K562 (cell line): ENCODE measurements around the gene CSTPP1. TPM values are rescaled to one million over a fixed set of nuclear protein-coding genes. Genes with fewer than 3 reads are reported as not detected.
A peak's percentile ranks its signal among the peaks of the same experiment; 100 is the strongest.

Experiments
- BCOR ChIP-seq: fragments of 450-650 bp; IDR thresholded peaks from 2 replicates; pipeline ENCODE4 v1.6.1; 2016
- CTBP1 ChIP-seq: fragments of 450-650 bp; IDR thresholded peaks from 2 replicates; pipeline ENCODE4 v1.6.1; 2016; ENCODE audit warnings: borderline replicate concordance
- HNRNPL ChIP-seq: fragments of 200-400 bp; formaldehyde crosslinking; IDR thresholded peaks from 2 replicates; pipeline ENCODE4 v1.6.1; 2017; ENCODE audit warnings: low read depth, mild to moderate bottlenecking, low read length
- IRF9 ChIP-seq: fragments of 450-650 bp; IDR thresholded peaks from 2 replicates; pipeline ENCODE4 v1.6.1; 2016; ENCODE audit warnings: missing biosample characterization, missing genetic modification characterization
- KHSRP ChIP-seq: fragments of 450-650 bp; IDR thresholded peaks from 2 replicates; pipeline ENCODE4 v1.6.1; 2017
- KLF13 ChIP-seq: fragments of 450-650 bp; IDR thresholded peaks from 2 replicates; pipeline ENCODE4 v1.6.1; 2016; ENCODE audit warnings: missing genetic modification characterization, low read depth, mild to moderate bottlenecking, missing compliant biosample characterization, moderate library complexity, borderline replicate concordance
- KLF6 ChIP-seq: fragments of 250-450 bp; sonication (Bioruptor Pico); IDR thresholded peaks from 2 replicates; pipeline ENCODE4 v1.4.0; 2020; ENCODE audit warnings: mild to moderate bottlenecking, moderate library complexity, borderline replicate concordance
- MXD1 ChIP-seq: fragments of 250-450 bp; sonication (Bioruptor Pico); IDR thresholded peaks from 2 replicates; pipeline ENCODE4 v1.8.0; 2021; ENCODE audit warnings: borderline replicate concordance, mild to moderate bottlenecking, moderate library complexity; ENCODE audit not compliant: poor library complexity, severe bottlenecking
- NBN ChIP-seq: fragments of 450-650 bp; IDR thresholded peaks from 2 replicates; pipeline ENCODE4 v1.6.1; 2016; ENCODE audit warnings: low read depth, mild to moderate bottlenecking
- NR2C1 ChIP-seq, 2 experiments: fragments of 450-650 bp; IDR thresholded peaks; 2 replicates each; pipeline ENCODE4 v1.6.1; 2017; ENCODE audit warnings: mild to moderate bottlenecking in 2 of 2, antibody characterized with exemption in 1 of 2, inconsistent platforms in 1 of 2, missing compliant biosample characterization in 1 of 2, missing genetic modification characterization in 1 of 2
- PURB ChIP-seq: sonication (generic); formaldehyde crosslinking; IDR thresholded peaks from 2 replicates; pipeline ENCODE4 v1.9.0; 2021; ENCODE audit warnings: low read depth, mild to moderate bottlenecking, missing genetic modification reagents
- SIX5 ChIP-seq, 2 experiments: IDR thresholded peaks; 2 replicates each; pipeline ENCODE4 v1.6.1; 2011; ENCODE audit warnings: low read length in 2 of 2, borderline replicate concordance in 1 of 2, low read depth in 1 of 2, mild to moderate bottlenecking in 1 of 2, moderate library complexity in 1 of 2; ENCODE audit not compliant: insufficient read depth in 1 of 2
- SMARCA4 ChIP-seq: fragments of 450-650 bp; IDR thresholded peaks from 2 replicates; pipeline ENCODE4 v1.6.1; 2016
- SP1 ChIP-seq: sonication (generic); formaldehyde crosslinking; IDR thresholded peaks from 2 replicates; pipeline ENCODE4 v1.8.1; 2022; ENCODE audit warnings: mild to moderate bottlenecking, missing genetic modification reagents
- TCF7 ChIP-seq: sonication (generic); IDR thresholded peaks from 2 replicates; pipeline ENCODE4 v1.6.1; 2016; ENCODE audit warnings: antibody characterized with exemption, borderline replicate concordance
- THRAP3 ChIP-seq: fragments of 450-650 bp; IDR thresholded peaks from 2 replicates; pipeline ENCODE4 v1.6.1; 2016; ENCODE audit warnings: mild to moderate bottlenecking, inconsistent platforms, borderline replicate concordance
- VEZF1 ChIP-seq: fragments of 200-800 bp; sonication (Bioruptor generic); IDR thresholded peaks from 2 replicates; pipeline ENCODE4 v1.6.1; 2017; ENCODE audit warnings: missing genetic modification characterization, missing compliant biosample characterization
- ZHX1 ChIP-seq: fragments of 150-350 bp; conservative IDR thresholded peaks from 2 replicates; pipeline ENCODE4 v1.6.1; 2014; ENCODE audit warnings: low read length
- ZNF668 ChIP-seq: fragments of 250-450 bp; sonication (Bioruptor Pico); IDR thresholded peaks from 2 replicates; pipeline ENCODE4 v1.8.0; 2022; ENCODE audit warnings: mild to moderate bottlenecking, inconsistent platforms
- ZNF766 ChIP-seq: fragments of 200-800 bp; sonication (Bioruptor generic); conservative IDR thresholded peaks from 2 replicates; pipeline ENCODE4 v1.6.1; 2016; ENCODE audit warnings: missing genetic modification characterization, missing compliant biosample characterization
- polyA plus RNA-seq, 8 experiments: library from polyadenylated mRNA; depleted of rRNA in 4 of 8; stranded (reverse) in 5 of 8; unstranded in 3 of 8; fragments of >200 nt; fragmentation: Nextera tagmentation in 2 of 8; fragmentation: Illumina TruSeq in 1 of 8; extraction: Ambion mirVana in 2 of 8; extraction: Trizol in 1 of 8; gene quantifications; 2 replicates each; pipeline versions ENCODE4 v1.2.1 to v1.2.3, GENCODE V29; 2011 to 2014; ENCODE audit warnings: inconsistent platforms in 1 of 8, missing spikeins in 1 of 8
- total RNA-seq, 7 experiments: library from RNA; depleted of rRNA in 6 of 7; stranded (reverse); fragments of >200 nt in 6 of 7; fragmentation: Illumina TruSeq in 2 of 7; extraction: Trizol in 2 of 7; gene quantifications; 2 replicates each; pipeline versions ENCODE4 v1.2.1 to v1.2.3, GENCODE V29; 2011 to 2021; ENCODE audit warnings: low replicate concordance in 1 of 7

CSTPP1 gene
- total and polyA plus RNA-seq, 9 of the 15 experiments (the other 6 are each of a cell fraction or from before 2014, with no cell fraction given), result 6.5 to 17.8 (median 9.2) TPM

- TF ChIP-seq NR2C1 (IDR thresholded peaks at IDR 0.05) (peak; percentile 58; the same call in 1 of the 2 replicates), NR2C1 (tag; IDR thresholded peaks at IDR 0.05) (0 out of 2 replicates have a peak, but pooled peaks have one; percentile 41), SMARCA4 (no peak), IRF9 (tag) (no peak), ZNF766 (CRISPR knock-in tag) (peak; percentile 63), SIX5 (IDR thresholded peaks at IDR 0.05; ENCODE audit: borderline replicate concordance in 1 of 2, insufficient read depth in 1 of 2, low read depth in 1 of 2, low read length in 2 of 2) (peak; percentile 44 to 50; a peak in 3 of 4 replicates), VEZF1 (CRISPR knock-in tag) (peak; percentile 63), KLF6 (CRISPR knock-in tag) (no peak), SP1 (peak; percentile 70), KLF13 (tag) (0 out of 2 replicates have a peak, but pooled peaks have one; percentile 32), MXD1 (CRISPR knock-in tag) (no peak), ZHX1 (0 out of 2 replicates have a peak, but pooled peaks have one; percentile 57), ZNF668 (CRISPR knock-in tag) (no peak), KHSRP (no peak), CTBP1 (peak; percentile 93), BCOR (no peak), NBN (no peak), HNRNPL (no peak), TCF7 (peak; percentile 79; the same call in 1 of the 2 replicates), PURB (CRISPR knock-in tag) (no peak), THRAP3 (no peak)
Observed at GRCh38 chr11:46936138-46937110, at the start of gene CSTPP1 (continued).
